Fibroblast of the aortic adventitia (primary cell): ENCODE results near the gene CDKN1A. TPM values are rescaled to one million over a fixed set of nuclear protein-coding genes. Genes with fewer than 3 reads are reported as not detected.

ENCODE experiments used
- DNase-seq: peaks from one replicate; pipeline ENCODE4 v3.0.0-alpha.2; 2010; ENCODE audit warnings: low read depth
- H3K4me3 ChIP-seq: 2 replicates; pipeline ENCODE4 v1.5.1; 2011; ENCODE audit warnings: low read depth, mild to moderate bottlenecking, control low read depth, low read length, moderate library complexity
- total RNA-seq: library from RNA; depleted of rRNA; stranded (reverse); fragments of >200 nt; gene quantifications from 2 replicates; pipeline ENCODE4 v1.2.3, GENCODE V29; 2012; ENCODE audit warnings: low replicate concordance
- TF ChIP-seq, protein P1 (sequence below): IDR thresholded peaks from 2 replicates; pipeline ENCODE4 v1.5.1; 2011; ENCODE audit warnings: mild to moderate bottlenecking, low read length, control low read depth, inconsistent platforms; ENCODE audit not compliant: insufficient read depth

CDKN1A gene
- total RNA-seq, 1 donor: 246 TPM

DNA sequence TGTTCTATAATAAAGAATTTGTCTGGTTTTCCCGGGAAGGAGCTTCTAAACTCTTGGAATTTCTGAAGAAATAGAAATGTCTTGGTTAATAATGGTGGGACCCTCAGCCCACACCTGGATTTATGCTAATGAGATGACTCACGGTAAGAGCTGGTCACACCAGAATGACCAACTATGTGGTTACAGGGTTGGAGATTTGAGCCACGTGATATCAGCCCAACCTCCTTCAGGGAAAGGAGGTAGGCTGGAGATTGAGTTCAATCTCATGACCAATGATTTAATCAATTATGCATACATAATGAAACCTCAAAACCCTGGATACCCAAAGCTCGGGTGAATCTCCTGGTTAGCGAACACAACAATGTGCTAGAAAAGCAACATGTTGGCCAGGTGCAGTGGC, 22.1 kb upstream of the CDKN1A start:
- TF ChIP-seq, protein P1, sequence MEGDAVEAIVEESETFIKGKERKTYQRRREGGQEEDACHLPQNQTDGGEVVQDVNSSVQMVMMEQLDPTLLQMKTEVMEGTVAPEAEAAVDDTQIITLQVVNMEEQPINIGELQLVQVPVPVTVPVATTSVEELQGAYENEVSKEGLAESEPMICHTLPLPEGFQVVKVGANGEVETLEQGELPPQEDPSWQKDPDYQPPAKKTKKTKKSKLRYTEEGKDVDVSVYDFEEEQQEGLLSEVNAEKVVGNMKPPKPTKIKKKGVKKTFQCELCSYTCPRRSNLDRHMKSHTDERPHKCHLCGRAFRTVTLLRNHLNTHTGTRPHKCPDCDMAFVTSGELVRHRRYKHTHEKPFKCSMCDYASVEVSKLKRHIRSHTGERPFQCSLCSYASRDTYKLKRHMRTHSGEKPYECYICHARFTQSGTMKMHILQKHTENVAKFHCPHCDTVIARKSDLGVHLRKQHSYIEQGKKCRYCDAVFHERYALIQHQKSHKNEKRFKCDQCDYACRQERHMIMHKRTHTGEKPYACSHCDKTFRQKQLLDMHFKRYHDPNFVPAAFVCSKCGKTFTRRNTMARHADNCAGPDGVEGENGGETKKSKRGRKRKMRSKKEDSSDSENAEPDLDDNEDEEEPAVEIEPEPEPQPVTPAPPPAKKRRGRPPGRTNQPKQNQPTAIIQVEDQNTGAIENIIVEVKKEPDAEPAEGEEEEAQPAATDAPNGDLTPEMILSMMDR: no peak
- DNase-seq: no peak
- H3K4me3 ChIP-seq: no peak overlapping the region

DNA sequence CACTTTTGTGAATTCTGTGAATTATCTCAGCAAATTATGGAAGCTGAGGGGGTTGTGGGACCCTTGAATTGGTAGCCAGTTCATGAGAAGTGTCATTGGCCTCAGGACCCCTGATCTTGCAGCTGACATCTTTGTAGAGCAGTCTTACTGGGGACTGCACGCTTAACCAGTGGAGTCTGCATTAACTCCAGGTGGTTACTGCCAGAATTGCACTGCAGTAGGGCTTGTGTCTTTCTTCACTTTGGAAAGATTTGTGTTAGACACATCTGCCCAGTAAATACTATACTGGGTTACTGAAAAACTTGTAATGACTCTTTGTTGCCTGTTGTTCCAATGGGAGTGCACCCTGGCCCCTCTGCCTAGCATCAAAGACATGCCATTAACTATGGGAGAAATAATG, 21.2 kb upstream of the CDKN1A start:
- TF ChIP-seq, protein P1: no peak
- H3K4me3 ChIP-seq: no peak overlapping the region
- no peak for DNase-seq

- peak; percentile 70 for DNase-seq
- H3K4me3 ChIP-seq: no peak overlapping the region
- TF ChIP-seq, protein P1: no peak
Measured at GRCh38 chr6:36657942-36658544, 20.5 kb upstream of the CDKN1A start.

DNA sequence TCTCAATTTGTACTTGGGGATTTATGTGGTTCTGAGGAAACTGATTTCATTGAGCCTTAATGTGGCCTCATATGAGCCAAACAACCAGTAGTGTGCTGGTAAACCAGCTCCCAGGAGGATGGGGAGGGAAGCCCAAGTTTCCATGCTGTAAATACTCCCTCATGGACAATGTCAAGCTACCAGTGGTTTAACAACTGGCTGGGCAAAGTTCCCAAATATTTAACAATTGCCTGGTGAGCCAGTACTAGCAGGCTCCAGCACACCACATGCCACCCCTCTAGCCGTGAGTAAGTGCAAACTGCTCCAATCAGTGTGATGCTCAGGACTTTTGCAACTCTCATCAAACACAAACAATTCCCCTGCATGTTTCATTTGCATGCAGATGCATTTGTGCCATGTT, 19.2 kb upstream of the CDKN1A start:
- H3K4me3 ChIP-seq: no peak overlapping the region
- DNase-seq: peak; percentile 99
- TF ChIP-seq, protein P1: no peak

DNA sequence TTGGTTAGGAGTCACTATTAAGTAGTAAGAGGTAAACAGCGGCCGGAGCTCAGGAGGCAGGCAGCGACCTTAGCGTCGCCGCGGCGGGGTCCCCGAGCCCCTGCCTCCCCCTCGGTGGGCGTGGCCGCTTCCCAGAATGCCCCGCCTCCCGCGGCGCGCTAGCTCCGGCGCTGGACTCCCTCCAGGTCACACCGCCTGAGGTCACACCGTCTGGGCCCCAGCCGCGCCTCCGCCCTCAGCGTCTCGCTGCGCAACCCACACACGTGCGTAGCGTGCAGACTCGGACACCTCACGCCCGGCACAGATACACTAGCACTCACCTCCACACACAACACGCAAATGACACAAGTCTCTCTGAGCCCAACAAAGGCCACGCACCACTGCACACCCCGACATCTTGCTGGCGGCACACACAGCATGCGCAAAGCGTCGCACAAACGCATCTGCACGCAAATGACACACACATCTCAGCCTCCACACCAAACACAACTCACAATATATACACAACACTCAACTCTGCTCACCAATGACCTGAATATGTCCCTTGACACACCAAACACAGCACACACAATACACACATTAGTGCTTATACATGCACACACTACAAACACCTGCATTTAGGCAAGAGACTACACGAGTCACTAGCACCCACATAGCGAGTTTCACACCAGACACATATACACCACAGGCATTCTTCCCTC, 17.6 kb upstream of the CDKN1A start:
- DNase-seq: no peak
- TF ChIP-seq, protein P1: no peak
- no peak overlapping the region for H3K4me3 ChIP-seq

DNA sequence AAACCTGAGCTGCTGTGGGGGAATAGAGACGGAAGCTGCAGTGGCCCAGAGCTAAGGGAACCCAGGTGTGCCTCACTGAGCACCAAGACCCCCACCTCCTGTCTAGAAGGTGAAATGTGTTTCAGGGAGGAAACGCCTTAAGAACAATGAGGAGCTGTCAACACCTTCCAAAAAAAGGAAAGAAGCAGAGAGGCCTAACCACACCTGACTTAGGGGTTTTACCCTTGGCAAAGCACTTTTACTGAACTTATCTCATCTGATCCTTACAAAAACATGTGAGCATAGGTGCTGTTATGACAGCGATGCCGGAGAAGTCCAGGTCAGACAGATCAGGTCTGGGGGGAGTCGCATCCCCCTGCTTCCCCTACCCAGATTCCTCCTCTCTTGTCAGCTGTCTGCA, 16.1 kb upstream of the CDKN1A start:
- TF ChIP-seq, protein P1: no peak
- no peak overlapping the region for H3K4me3 ChIP-seq
- no peak for DNase-seq

DNA sequence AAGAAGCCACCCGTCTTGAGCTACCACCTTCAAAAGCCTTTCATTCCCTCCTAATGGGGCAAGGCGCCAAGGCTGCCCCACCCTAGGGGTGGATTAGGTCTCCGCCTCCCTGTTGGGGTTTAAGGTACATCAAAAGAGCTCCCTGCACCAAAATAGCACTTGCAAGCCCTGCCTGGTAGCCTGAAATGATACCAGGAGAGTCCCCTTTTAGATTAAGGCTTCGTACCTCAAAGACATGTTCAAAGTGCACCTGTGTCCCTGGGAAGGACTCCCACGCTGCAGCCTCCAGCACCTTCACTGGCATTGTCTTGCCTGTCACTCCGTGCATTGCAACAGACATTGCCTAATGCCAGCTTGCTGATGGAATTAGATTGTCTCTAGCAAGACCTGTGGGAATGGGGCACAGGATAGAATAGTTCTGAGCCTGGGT, 15.7 kb upstream of the CDKN1A start:
- DNase-seq: no peak
- TF ChIP-seq, protein P1: no peak
- no peak overlapping the region for H3K4me3 ChIP-seq
